Smooth muscle cell of the brain vasculature (primary cell): ENCODE data around the gene B3GNT5.

ENCODE experiments used
- DNase-seq: peaks from one replicate; pipeline ENCODE4 v3.0.0-alpha.2; 2012; ENCODE audit warnings: low read depth, low spot score

B3GNT5 gene

GRCh38 chr3:183290216-183290615, 37.2 kb downstream of the B3GNT5 start:
- DNase-seq: no peak

- no peak for DNase-seq
These were observed 38.5 kb downstream of the B3GNT5 start for GRCh38 chr3:183291497-183292031.

GRCh38 chr3:183293966-183294365, 40.9 kb downstream of the B3GNT5 start:
- DNase-seq: no peak

- no peak for DNase-seq
These were observed 42.2 kb downstream of the B3GNT5 start for GRCh38 chr3:183295211-183295610.

GRCh38 chr3:183296944-183297343, 43.9 kb downstream of the B3GNT5 start:
- no peak for DNase-seq

- DNase-seq: peak; percentile 96
These were observed 45.7 kb downstream of the B3GNT5 start for GRCh38 chr3:183298701-183299153.

- no peak for DNase-seq
These were observed 46.9 kb downstream of the B3GNT5 start for GRCh38 chr3:183299976-183300375.

GRCh38 chr3:183300996-183301562, 48.0 kb downstream of the B3GNT5 start:
- no peak for DNase-seq

- no peak for DNase-seq
These were observed 49.0 kb downstream of the B3GNT5 start for GRCh38 chr3:183301937-183302580.

- DNase-seq: no peak
These were observed 50.6 kb downstream of the B3GNT5 start for GRCh38 chr3:183303690-183304089.

- DNase-seq: peak; percentile 28
These were observed 54.0 kb downstream of the B3GNT5 start for GRCh38 chr3:183306798-183307671.

GRCh38 chr3:183307749-183308148, 54.7 kb downstream of the B3GNT5 start:
- DNase-seq: no peak

GRCh38 chr3:183308751-183309150, 55.7 kb downstream of the B3GNT5 start:
- DNase-seq: no peak

- DNase-seq: no peak
These were observed 56.2 kb downstream of the B3GNT5 start for GRCh38 chr3:183309276-183309675.

- no peak for DNase-seq
These were observed 57.9 kb downstream of the B3GNT5 start for GRCh38 chr3:183310936-183311335.

GRCh38 chr3:183312433-183312832, 59.4 kb downstream of the B3GNT5 start:
- no peak for DNase-seq

- no peak for DNase-seq
These were observed 60.3 kb downstream of the B3GNT5 start for GRCh38 chr3:183313351-183313750.

GRCh38 chr3:183313764-183314163, 60.7 kb downstream of the B3GNT5 start:
- no peak for DNase-seq

- DNase-seq: no peak
These were observed 62.7 kb downstream of the B3GNT5 start for GRCh38 chr3:183315739-183316138.

- DNase-seq: no peak
These were observed 64.2 kb downstream of the B3GNT5 start for GRCh38 chr3:183317271-183317670.

GRCh38 chr3:183317886-183318865, 65.1 kb downstream of the B3GNT5 start:
- DNase-seq: no peak
